Measurements from ENCODE around the gene PLCL1. TPM values are rescaled to one million over a fixed set of nuclear protein-coding genes. Genes with fewer than 3 reads are reported as not detected.

Gene PLCL1
- total RNA-seq, 2 donors from 2014 or later: 6.7 to 6.8 TPM

- TF ChIP-seq CTCF (IDR thresholded peaks at IDR 0.05): no peak
- TF ChIP-seq POLR2A (IDR thresholded peaks at IDR 0.05): no peak
- TF ChIP-seq POLR2AphosphoS5 (IDR thresholded peaks at IDR 0.05): no peak
- intact Hi-C loops (cut with DNase I): no loop called here
- Histone ChIP-seq H3K4me3 (no peak overlapping the region), H3K27ac (no peak overlapping the region), H3K36me3 (no peaks in the 10 kb centered on the region), H3K27me3 (replicated peaks; ENCODE audit: insufficient read depth) (no peaks in the 10 kb centered on the region), H3K9me3 (no peaks in the 10 kb centered on the region), H3K4me1 (replicated peaks) (no peaks in the 10 kb centered on the region)
- no peak for DNase-seq (ENCODE audit: low spot score)
- 71% methylated on average over 2 of the region's 2 CpGs for WGBS
Measured at GRCh38 chr2:197838579-197838978, 34.2 kb downstream of the PLCL1 start.

DNA sequence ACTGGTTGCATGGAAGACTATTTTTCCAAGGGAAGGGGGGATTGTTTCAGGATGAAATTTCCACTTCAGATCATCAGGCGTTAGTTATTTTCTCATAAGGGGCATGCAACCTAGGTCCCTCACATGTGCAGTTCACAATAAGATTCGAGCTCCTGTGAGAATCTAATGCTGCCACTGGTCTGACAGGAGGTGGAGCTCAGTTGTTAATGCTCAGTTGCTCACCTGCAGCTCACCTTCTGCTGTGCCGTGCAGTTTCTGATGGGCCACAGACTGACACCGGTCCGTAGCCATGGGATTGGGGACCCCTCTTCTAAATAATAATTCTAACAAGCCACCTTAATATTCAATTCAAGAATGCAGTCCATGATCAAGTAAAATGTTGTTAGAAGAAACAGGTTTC is 34.9 kb downstream of the PLCL1 start:
- no peaks in the 10 kb centered on the region for H3K36me3 ChIP-seq
- TF ChIP-seq CTCF (IDR thresholded peaks at IDR 0.05): no peak
- TF ChIP-seq POLR2AphosphoS5 (IDR thresholded peaks at IDR 0.05): no peak
- TF ChIP-seq POLR2A (IDR thresholded peaks at IDR 0.05): no peak
- H3K27me3 ChIP-seq (replicated peaks; ENCODE audit: insufficient read depth): no peaks in the 10 kb centered on the region
- no peak overlapping the region for H3K4me3 ChIP-seq
- H3K4me1 ChIP-seq (replicated peaks): no peaks in the 10 kb centered on the region
- H3K27ac ChIP-seq: no peak overlapping the region
- DNase-seq (ENCODE audit: low spot score): no peak
- H3K9me3 ChIP-seq: no peaks in the 10 kb centered on the region
- 66% methylated on average over 5 of the region's 5 CpGs for WGBS
- intact Hi-C loops (cut with DNase I): no loop called here

GRCh38 chr2:197839856-197840255 is 35.5 kb downstream of the PLCL1 start:
- TF ChIP-seq CTCF (IDR thresholded peaks at IDR 0.05): no peak
- TF ChIP-seq POLR2AphosphoS5 (IDR thresholded peaks at IDR 0.05): no peak
- no peak for TF ChIP-seq POLR2A (IDR thresholded peaks at IDR 0.05)

GRCh38 chr2:197846128-197846527 is 41.7 kb downstream of the PLCL1 start:
- H3K4me3 ChIP-seq: no peak overlapping the region
- DNase-seq (ENCODE audit: low spot score): no peak
- H3K4me1 ChIP-seq (replicated peaks): no peaks in the 10 kb centered on the region
- no peaks in the 10 kb centered on the region for H3K36me3 ChIP-seq
- intact Hi-C loops (cut with DNase I): no loop called here
- no peak for TF ChIP-seq POLR2A (IDR thresholded peaks at IDR 0.05)
- no peak for TF ChIP-seq CTCF (IDR thresholded peaks at IDR 0.05)
- no peak for TF ChIP-seq POLR2AphosphoS5 (IDR thresholded peaks at IDR 0.05)
- no peaks in the 10 kb centered on the region for H3K27me3 ChIP-seq (replicated peaks; ENCODE audit: insufficient read depth)
- no peaks in the 10 kb centered on the region for H3K9me3 ChIP-seq
- no peak overlapping the region for H3K27ac ChIP-seq
- 77% methylated on average over 2 of the region's 2 CpGs for WGBS

More at GRCh38 chr2:197839856-197840255, 35.5 kb downstream of the PLCL1 start:
- Histone ChIP-seq H3K4me3 (no peak overlapping the region), H3K27me3 (replicated peaks; ENCODE audit: insufficient read depth) (no peaks in the 10 kb centered on the region), H3K9me3 (no peaks in the 10 kb centered on the region), H3K36me3 (no peaks in the 10 kb centered on the region), H3K4me1 (replicated peaks) (no peaks in the 10 kb centered on the region), H3K27ac (no peak overlapping the region)
- DNase-seq (ENCODE audit: low spot score): no peak
- intact Hi-C loops (cut with DNase I): no loop called here

DNA sequence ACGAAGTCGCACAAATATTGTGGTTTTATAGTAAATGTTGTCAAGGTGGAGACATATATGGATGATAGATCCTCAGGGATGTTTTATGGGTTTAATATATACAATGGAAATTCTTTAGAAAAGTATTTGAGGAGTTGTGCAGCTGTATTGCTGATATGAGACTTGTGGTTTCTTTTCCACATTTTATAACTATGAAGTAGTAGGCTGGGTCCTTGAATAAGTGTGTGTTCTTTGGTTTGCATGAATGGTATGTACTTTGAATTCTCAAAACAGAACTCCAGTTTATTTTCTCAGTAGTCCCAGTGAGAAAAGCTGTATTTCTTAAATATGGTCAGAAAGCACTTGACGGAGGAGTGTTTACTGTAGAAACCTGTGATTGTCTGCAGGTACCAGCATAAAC is 42.4 kb downstream of the PLCL1 start:
- WGBS: 55% methylated on average over 3 of the region's 3 CpGs
- intact Hi-C loops (cut with DNase I): no loop called here
- Histone ChIP-seq H3K4me3 (no peak overlapping the region), H3K36me3 (no peaks in the 10 kb centered on the region), H3K4me1 (replicated peaks) (no peaks in the 10 kb centered on the region), H3K27me3 (replicated peaks; ENCODE audit: insufficient read depth) (no peaks in the 10 kb centered on the region), H3K9me3 (no peaks in the 10 kb centered on the region), H3K27ac (no peak overlapping the region)
- DNase-seq (ENCODE audit: low spot score): no peak
- TF ChIP-seq CTCF (IDR thresholded peaks at IDR 0.05) (no peak), POLR2AphosphoS5 (IDR thresholded peaks at IDR 0.05) (no peak), POLR2A (IDR thresholded peaks at IDR 0.05) (no peak)

Measured in prostate gland (tissue), 2 donors.